ENCODE measurements around the gene KCNJ12. TPM values are rescaled to one million over a fixed set of nuclear protein-coding genes. Genes with fewer than 3 reads are reported as not detected.

Gene KCNJ12
- total and polyA plus RNA-seq, 2 experiments from 2014 or later = 0.61 to 2.4 TPM

GRCh38 chr17:21363776-21364642, 12.1 kb upstream of the KCNJ12 start:
- H4K20me1 ChIP-seq (replicated peaks; ENCODE audit: insufficient read depth) = no peaks in the 10 kb centered on the region
- ATAC-seq (no peak), DNase-seq (ENCODE audit: low spot score) (no peak)
- Mint-ChIP-seq H3K27ac (no peak overlapping the region), H3K4me1 (peaks cover 10% of the 10 kb centered on the region), H3K36me3 (ENCODE audit: low read depth) (no peaks in the 10 kb centered on the region; the same call in 2 of the 3 replicates), H3K27me3 (ENCODE audit: insufficient read depth, low read depth, poor library complexity) (peaks cover 5% of the 10 kb centered on the region), H3K9me3 (no peaks in the 10 kb centered on the region), H3K4me3 (no peak overlapping the region; the same call in 2 of the 3 replicates)
- TF ChIP-seq ETS1 (IDR thresholded peaks at IDR 0.05) (no peak), EZH2 (IDR thresholded peaks at IDR 0.05; ENCODE audit: low read depth, unreplicated experiment) (no peak), ZNF114 (CRISPR knock-in tag; IDR thresholded peaks at IDR 0.05) (no peak), EZH2phosphoT487 (IDR thresholded peaks at IDR 0.05; ENCODE audit: unreplicated experiment) (no peak), CREB1 (CRISPR knock-in tag; IDR thresholded peaks at IDR 0.05; ENCODE audit: low read depth) (no peak), ZNF331 (CRISPR knock-in tag; IDR thresholded peaks at IDR 0.05; ENCODE audit: low read depth) (no peak), JUNB (IDR thresholded peaks at IDR 0.05; ENCODE audit: unreplicated experiment) (no peak), POLR2AphosphoS5 (IDR thresholded peaks at IDR 0.05; ENCODE audit: low read depth) (no peak), NANOG (IDR thresholded peaks at IDR 0.05; ENCODE audit: borderline replicate concordance) (no peak)
- H3K27me3 ChIP-seq (ENCODE audit: insufficient read depth) = no peaks in the 10 kb centered on the region
- H2AFZ ChIP-seq = no peak overlapping the region
- H3K4me3 ChIP-seq = no peak overlapping the region
- no peaks in the 10 kb centered on the region for H3K36me3 ChIP-seq (ENCODE audit: insufficient read depth)
- H3K27ac ChIP-seq (ENCODE audit: low read depth) = no peak overlapping the region
- H3K79me2 ChIP-seq (replicated peaks; ENCODE audit: insufficient read depth) = no peaks in the 10 kb centered on the region
- H3K9me2 ChIP-seq (ENCODE audit: insufficient read depth) = no peaks in the 10 kb centered on the region; the same call in 1 of the 2 replicates
- no peaks in the 10 kb centered on the region for H3F3A ChIP-seq (replicated peaks; ENCODE audit: low read depth)
- no peaks in the 10 kb centered on the region; the same call in 1 of the 2 replicates for H3K4me1 ChIP-seq (ENCODE audit: insufficient read depth)
- H3K4me2 ChIP-seq = no peak overlapping the region

- Mint-ChIP-seq H3K4me1 (peaks cover 5% of the 10 kb centered on the region), H3K4me3 (no peak overlapping the region), H3K9me3 (no peaks in the 10 kb centered on the region), H3K36me3 (ENCODE audit: low read depth) (no peaks in the 10 kb centered on the region; the same call in 2 of the 3 replicates), H3K27ac (no peak overlapping the region), H3K27me3 (ENCODE audit: insufficient read depth, low read depth, poor library complexity) (peaks cover 4% of the 10 kb centered on the region)
- Histone ChIP-seq H4K20me1 (replicated peaks; ENCODE audit: insufficient read depth) (no peaks in the 10 kb centered on the region), H3K4me1 (ENCODE audit: insufficient read depth) (peaks cover 1% of the 10 kb centered on the region; the same call in 1 of the 2 replicates), H3K4me2 (no peak overlapping the region), H3K4me3 (no peak overlapping the region), H2AFZ (no peak overlapping the region), H3K27me3 (ENCODE audit: insufficient read depth) (no peaks in the 10 kb centered on the region), H3K9me2 (ENCODE audit: insufficient read depth) (no peaks in the 10 kb centered on the region; the same call in 1 of the 2 replicates), H3K36me3 (ENCODE audit: insufficient read depth) (no peaks in the 10 kb centered on the region), H3K79me2 (replicated peaks; ENCODE audit: insufficient read depth) (no peaks in the 10 kb centered on the region), H3K27ac (ENCODE audit: low read depth) (no peak overlapping the region), H3F3A (replicated peaks; ENCODE audit: low read depth) (no peaks in the 10 kb centered on the region)
- TF ChIP-seq ZNF331 (CRISPR knock-in tag; IDR thresholded peaks at IDR 0.05; ENCODE audit: low read depth) (no peak), NANOG (IDR thresholded peaks at IDR 0.05; ENCODE audit: borderline replicate concordance) (no peak), ETS1 (IDR thresholded peaks at IDR 0.05) (no peak)
- ATAC-seq = no peak
- no peak for DNase-seq (ENCODE audit: low spot score)
These were observed 11.1 kb upstream of the KCNJ12 start for GRCh38 chr17:21365016-21365415.

Data from GM23338 (cell line).